GM18870 (cell line): ENCODE measurements around the gene TULP4.

ENCODE experiments used
- ATAC-seq: cut with Tn5 transposase; IDR thresholded peaks from one replicate; pipeline ENCODE4 v1.9.1; 2021; ENCODE audit warnings: moderate library complexity; ENCODE audit not compliant: unreplicated experiment

TULP4 gene

GRCh38 chr6:158356586-158357546 lies 44.6 kb downstream of the TULP4 start:
- peak; percentile 17 for ATAC-seq

GRCh38 chr6:158357570-158358216 lies 45.4 kb downstream of the TULP4 start:
- ATAC-seq = peak; percentile 70

GRCh38 chr6:158358450-158359077 lies 46.3 kb downstream of the TULP4 start:
- no peak for ATAC-seq

- no peak for ATAC-seq
These were observed 48.8 kb downstream of the TULP4 start for GRCh38 chr6:158361068-158361467.

GRCh38 chr6:158361961-158362669 lies 49.9 kb downstream of the TULP4 start:
- ATAC-seq = no peak

GRCh38 chr6:158366363-158366762 lies 54.1 kb downstream of the TULP4 start:
- no peak for ATAC-seq

GRCh38 chr6:158367816-158368215 lies 55.6 kb downstream of the TULP4 start:
- no peak for ATAC-seq

GRCh38 chr6:158369241-158369640 lies 57.0 kb downstream of the TULP4 start:
- no peak for ATAC-seq

- ATAC-seq = no peak
These were observed 58.5 kb downstream of the TULP4 start for GRCh38 chr6:158370805-158371204.

- ATAC-seq = no peak
These were observed 59.0 kb downstream of the TULP4 start for GRCh38 chr6:158371261-158371660.

- ATAC-seq = no peak
These were observed 60.3 kb downstream of the TULP4 start for GRCh38 chr6:158372574-158372973.

GRCh38 chr6:158373214-158373613 lies 60.9 kb downstream of the TULP4 start:
- no peak for ATAC-seq

GRCh38 chr6:158374020-158374419 lies 61.8 kb downstream of the TULP4 start:
- ATAC-seq = no peak

GRCh38 chr6:158376631-158377081 lies 64.4 kb downstream of the TULP4 start:
- ATAC-seq = no peak

GRCh38 chr6:158377860-158378259 lies 65.6 kb downstream of the TULP4 start:
- no peak for ATAC-seq

- no peak for ATAC-seq
These were observed 67.1 kb downstream of the TULP4 start for GRCh38 chr6:158379336-158379735.

GRCh38 chr6:158381214-158381613 lies 68.9 kb downstream of the TULP4 start:
- no peak for ATAC-seq

- no peak for ATAC-seq
These were observed 70.2 kb downstream of the TULP4 start for GRCh38 chr6:158382491-158382890.

- ATAC-seq = no peak
These were observed 70.8 kb downstream of the TULP4 start for GRCh38 chr6:158383057-158383456.

GRCh38 chr6:158383542-158383941 lies 71.3 kb downstream of the TULP4 start:
- no peak for ATAC-seq

- no peak for ATAC-seq
These were observed 72.4 kb downstream of the TULP4 start for GRCh38 chr6:158384671-158385110.
